Mesothelial cell of epicardium (in vitro differentiated cells): Measurements from ENCODE around the gene HDAC11. TPM values are rescaled to one million over a fixed set of nuclear protein-coding genes. Genes with fewer than 3 reads are reported as not detected.
"Not testable (repeated sequence)": the region's sequence is repeated elsewhere in the genome, so short reads cannot be mapped to it uniquely, and the experiment has no call there.

Experiments
- DNase-seq, 2 experiments: peaks; one replicate each; pipeline ENCODE4 v3.0.0; 2021; ENCODE audit warnings: low spot score in 2 of 2; ENCODE audit not compliant: unreplicated experiment in 2 of 2
- H3K27ac Mint-ChIP-seq: 2 replicates; pipeline ENCODE4 v1.8.0; 2021; ENCODE audit warnings: mixed read lengths
- H3K27me3 Mint-ChIP-seq: 2 replicates; pipeline ENCODE4 v1.8.0; 2021; ENCODE audit warnings: low read depth, mixed read lengths
- H3K36me3 Mint-ChIP-seq: 2 replicates; pipeline ENCODE4 v1.8.0; 2021; ENCODE audit warnings: mixed read lengths
- H3K4me1 Mint-ChIP-seq: 2 replicates; pipeline ENCODE4 v1.8.0; 2021; ENCODE audit warnings: mixed read lengths
- H3K4me3 Mint-ChIP-seq: 2 replicates; pipeline ENCODE4 v1.8.0; 2021; ENCODE audit warnings: mild to moderate bottlenecking, moderate library complexity, mixed read lengths
- H3K9me3 Mint-ChIP-seq: 2 replicates; pipeline ENCODE4 v1.8.0; 2021; ENCODE audit warnings: mixed read lengths
- total RNA-seq: library from RNA; stranded (reverse); gene quantifications from 3 replicates; pipeline ENCODE4 v1.2.1, GENCODE V29; 2021
- TF ChIP-seq, protein P1 (sequence below): fragments of 200-600 bp; sonication (generic); IDR thresholded peaks from one replicate; pipeline ENCODE4 v1.5.0; 2021; ENCODE audit warnings: antibody characterized with exemption; ENCODE audit not compliant: unreplicated experiment

HDAC11 gene
- total RNA-seq, 1 donor from 2014 or later: 16.4 TPM

DNA sequence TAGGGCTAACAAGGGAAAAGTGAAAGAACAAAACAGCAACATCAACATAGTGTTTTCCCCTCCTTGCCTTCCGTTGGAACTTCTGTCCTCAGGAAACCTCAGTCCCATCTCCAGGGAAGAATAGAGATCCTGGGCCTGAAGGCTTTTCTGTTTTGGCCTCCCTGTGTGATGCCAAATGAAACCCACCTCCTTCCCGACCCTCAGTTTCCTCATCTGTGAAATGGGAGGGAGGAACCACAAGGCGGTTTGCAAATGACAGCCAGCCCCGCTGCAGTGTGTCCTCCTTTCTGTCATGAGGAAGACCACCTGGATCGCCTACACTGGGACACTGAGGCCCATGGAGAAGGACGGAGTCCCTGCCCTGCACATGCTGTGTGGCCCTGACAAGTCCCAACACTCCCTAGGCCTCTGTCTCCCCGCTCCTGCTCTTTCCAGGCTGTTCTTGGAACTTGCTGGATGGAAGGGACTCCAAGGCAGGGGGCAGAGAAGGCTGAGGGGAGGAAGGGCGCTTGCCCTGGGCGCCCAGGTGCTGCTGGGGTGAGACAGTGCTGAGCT lies 40.3 kb downstream of the HDAC11 start:
- peaks cover 18% of the 10 kb centered on the region for H3K9me3 Mint-ChIP-seq
- no peaks in the 10 kb centered on the region for H3K27me3 Mint-ChIP-seq
- no peak overlapping the region for H3K4me3 Mint-ChIP-seq
- DNase-seq: no peak
- H3K27ac Mint-ChIP-seq: no peak overlapping the region
- TF ChIP-seq, protein P1, sequence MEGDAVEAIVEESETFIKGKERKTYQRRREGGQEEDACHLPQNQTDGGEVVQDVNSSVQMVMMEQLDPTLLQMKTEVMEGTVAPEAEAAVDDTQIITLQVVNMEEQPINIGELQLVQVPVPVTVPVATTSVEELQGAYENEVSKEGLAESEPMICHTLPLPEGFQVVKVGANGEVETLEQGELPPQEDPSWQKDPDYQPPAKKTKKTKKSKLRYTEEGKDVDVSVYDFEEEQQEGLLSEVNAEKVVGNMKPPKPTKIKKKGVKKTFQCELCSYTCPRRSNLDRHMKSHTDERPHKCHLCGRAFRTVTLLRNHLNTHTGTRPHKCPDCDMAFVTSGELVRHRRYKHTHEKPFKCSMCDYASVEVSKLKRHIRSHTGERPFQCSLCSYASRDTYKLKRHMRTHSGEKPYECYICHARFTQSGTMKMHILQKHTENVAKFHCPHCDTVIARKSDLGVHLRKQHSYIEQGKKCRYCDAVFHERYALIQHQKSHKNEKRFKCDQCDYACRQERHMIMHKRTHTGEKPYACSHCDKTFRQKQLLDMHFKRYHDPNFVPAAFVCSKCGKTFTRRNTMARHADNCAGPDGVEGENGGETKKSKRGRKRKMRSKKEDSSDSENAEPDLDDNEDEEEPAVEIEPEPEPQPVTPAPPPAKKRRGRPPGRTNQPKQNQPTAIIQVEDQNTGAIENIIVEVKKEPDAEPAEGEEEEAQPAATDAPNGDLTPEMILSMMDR: no peak
- peaks cover 6% of the 10 kb centered on the region for H3K4me1 Mint-ChIP-seq
- peaks cover 6% of the 10 kb centered on the region for H3K36me3 Mint-ChIP-seq

DNA sequence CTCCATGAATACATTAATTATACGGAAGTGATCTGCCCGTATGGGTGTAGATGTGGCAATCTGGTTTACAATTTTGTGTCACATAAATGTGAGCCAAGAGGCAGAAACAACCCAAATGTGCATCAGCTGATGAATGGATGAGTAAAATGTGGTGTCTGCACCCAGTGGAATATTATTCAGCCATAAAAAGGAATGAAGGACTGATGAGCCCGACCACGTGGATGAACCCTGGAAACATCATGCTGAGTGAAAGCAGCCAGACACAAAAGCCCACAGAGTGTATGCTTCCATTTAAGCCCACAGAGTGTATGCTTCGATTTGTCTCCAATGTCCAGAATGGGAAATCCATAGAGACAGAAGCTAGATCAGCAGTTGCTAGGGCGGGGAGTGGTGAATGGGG lies 41.2 kb downstream of the HDAC11 start:
- Mint-ChIP-seq H3K9me3 (peaks cover 18% of the 10 kb centered on the region), H3K27me3 (no peaks in the 10 kb centered on the region), H3K27ac (no peak overlapping the region), H3K36me3 (peaks cover 6% of the 10 kb centered on the region), H3K4me1 (peaks cover 12% of the 10 kb centered on the region), H3K4me3 (no peak overlapping the region)
- TF ChIP-seq, protein P1: no peak
- DNase-seq: no peak

DNA sequence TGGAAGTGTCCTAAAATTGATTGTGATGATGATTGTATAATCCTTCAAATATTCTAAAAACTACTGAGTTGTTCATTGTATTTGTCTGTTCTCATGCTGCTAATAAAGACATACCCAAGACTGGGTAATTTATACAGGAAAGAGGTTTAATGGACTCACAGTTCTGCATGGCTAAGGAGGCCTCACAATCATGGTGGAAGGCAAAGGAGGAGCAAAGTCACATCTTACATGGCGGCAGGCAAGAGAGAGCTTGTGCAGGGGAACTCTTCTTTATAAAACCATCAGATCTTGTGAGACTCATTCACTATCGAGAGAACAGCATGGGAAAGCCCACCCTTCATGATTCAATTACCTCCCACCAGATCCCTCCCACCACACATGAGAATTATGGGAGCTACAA lies 41.6 kb downstream of the HDAC11 start:
- not testable (repeated sequence) for H3K27ac Mint-ChIP-seq, H3K4me3 Mint-ChIP-seq

DNA sequence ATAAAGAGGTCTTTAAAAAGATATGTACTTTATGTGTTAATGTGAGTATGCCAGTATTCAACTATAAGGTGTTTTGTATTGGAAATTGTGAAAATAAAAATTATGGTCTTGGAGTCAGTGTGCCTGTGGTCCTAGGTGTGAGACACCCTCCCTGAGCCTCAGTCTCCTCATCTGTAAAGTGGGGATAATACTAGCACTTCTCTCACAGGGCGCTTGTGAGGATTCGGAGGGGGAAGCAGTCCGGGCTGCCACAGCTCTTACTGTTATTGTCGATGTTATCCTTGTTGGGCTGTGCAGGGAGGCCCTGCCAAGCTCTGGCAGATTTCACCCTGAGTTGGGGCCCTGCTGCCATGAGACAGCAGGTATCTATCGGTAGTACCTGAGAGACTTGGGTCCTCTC lies 42.1 kb downstream of the HDAC11 start:
- TF ChIP-seq, protein P1: no peak
- no peak for DNase-seq
- H3K36me3 Mint-ChIP-seq: peaks cover 6% of the 10 kb centered on the region
- no peak overlapping the region for H3K4me3 Mint-ChIP-seq
- no peak overlapping the region for H3K27ac Mint-ChIP-seq
- peaks cover 18% of the 10 kb centered on the region for H3K9me3 Mint-ChIP-seq
- no peaks in the 10 kb centered on the region for H3K27me3 Mint-ChIP-seq
- H3K4me1 Mint-ChIP-seq: peaks cover 16% of the 10 kb centered on the region

More for the DNA sequence above, 41.6 kb downstream of the HDAC11 start:
- H3K27me3 Mint-ChIP-seq, DNase-seq, H3K36me3 Mint-ChIP-seq: not testable (repeated sequence)
- Mint-ChIP-seq H3K4me1 (peaks cover 16% of the 10 kb centered on the region), H3K9me3 (peaks cover 18% of the 10 kb centered on the region)

DNA sequence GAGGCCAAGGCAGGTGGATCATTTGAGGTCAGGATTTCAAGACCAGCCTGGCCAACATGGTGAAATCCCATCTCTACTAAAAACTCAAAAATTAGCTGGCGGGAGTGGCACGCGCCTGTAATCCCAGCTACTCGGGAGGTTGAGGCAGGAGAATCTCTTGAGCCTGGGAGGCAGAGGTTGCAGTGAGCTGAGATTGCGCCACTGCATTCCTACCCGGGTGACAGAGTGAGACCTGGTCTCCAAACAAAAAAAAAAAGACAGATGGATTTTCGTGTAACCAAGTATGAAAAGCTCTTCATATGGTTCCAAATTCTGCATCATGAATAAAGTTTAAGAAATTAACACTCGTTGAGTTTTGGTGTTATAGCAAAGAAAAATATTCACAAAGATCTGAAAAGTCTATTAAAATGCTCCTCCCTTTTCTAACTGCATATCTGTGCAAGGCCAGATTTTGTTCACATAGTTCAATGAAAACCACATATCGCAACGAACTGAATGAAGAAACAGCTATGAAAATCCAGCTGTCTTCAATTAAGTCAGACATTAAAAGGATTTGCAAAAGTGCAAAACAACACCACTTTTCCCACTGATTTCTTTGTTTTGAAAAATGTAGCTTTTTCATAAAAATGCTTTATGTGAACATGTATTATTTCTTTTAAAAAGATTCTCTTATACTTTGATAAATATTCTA lies 45.0 kb downstream of the HDAC11 start:
- TF ChIP-seq, protein P1: no peak
- Mint-ChIP-seq H3K4me3 (no peak overlapping the region), H3K4me1 (peaks cover 21% of the 10 kb centered on the region), H3K9me3 (peaks cover 18% of the 10 kb centered on the region), H3K27ac (peak overlapping the region; percentile 42), H3K36me3 (peaks cover 6% of the 10 kb centered on the region), H3K27me3 (no peaks in the 10 kb centered on the region)
- DNase-seq: no peak

DNA sequence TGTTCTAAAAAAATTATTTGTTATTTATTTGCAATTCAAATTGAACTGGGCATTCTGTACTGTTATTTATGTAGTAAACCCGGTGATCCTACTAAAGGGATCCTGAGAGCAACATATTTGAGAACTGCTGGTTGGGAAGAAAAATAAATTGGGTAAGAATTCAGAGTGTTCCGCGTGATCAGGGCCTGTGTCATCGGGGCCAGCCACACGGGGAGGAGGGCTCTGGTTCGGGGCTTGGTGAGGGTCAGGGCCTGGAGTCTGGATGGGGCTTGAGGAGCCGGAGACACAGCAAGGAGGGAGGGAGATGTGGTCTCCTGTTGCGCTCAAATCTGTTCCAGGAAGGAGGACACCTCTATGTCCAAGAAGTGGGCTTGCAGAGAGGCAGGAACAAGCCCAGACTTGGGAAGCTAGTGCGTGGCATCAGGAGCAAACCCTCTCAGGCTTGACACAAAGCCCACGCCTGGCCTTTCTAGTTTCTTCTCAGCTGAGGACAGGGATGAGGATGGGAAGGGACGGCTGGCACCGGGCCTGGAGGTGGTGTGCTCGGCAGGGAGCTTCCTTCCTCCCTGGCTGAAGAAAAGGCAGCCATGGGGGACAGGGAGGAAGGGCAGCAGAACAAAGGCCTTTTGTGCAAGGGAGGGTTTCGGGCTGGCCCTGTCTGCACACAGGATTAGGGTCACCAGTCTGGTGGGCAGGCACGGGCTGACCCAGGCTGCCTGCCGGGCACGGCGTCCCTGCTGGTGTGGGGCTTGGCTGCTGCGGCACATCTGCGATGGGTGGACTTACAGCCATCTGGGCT lies 45.9 kb downstream of the HDAC11 start:
- Mint-ChIP-seq H3K36me3 (peaks cover 6% of the 10 kb centered on the region), H3K4me3 (no peak overlapping the region), H3K27ac (peak overlapping the region; percentile 91), H3K4me1 (peaks cover 21% of the 10 kb centered on the region), H3K27me3 (no peaks in the 10 kb centered on the region), H3K9me3 (peaks cover 18% of the 10 kb centered on the region)
- TF ChIP-seq, protein P1: no peak
- DNase-seq: no peak
